Activated T-helper 1 cell treated with Interleukin-2 at 50 U/mL for 16 hours (primary cell): ENCODE results near the gene KRTAP5-3.
"Not testable (repeated sequence)": the region's sequence is repeated elsewhere in the genome, so short reads cannot be mapped to it uniquely, and the experiment has no call there.

ENCODE experiments used
- DNase-seq: peaks from one replicate; pipeline ENCODE4 v3.0.0-alpha.2; 2020; ENCODE audit warnings: low read depth

Gene KRTAP5-3, protein sequence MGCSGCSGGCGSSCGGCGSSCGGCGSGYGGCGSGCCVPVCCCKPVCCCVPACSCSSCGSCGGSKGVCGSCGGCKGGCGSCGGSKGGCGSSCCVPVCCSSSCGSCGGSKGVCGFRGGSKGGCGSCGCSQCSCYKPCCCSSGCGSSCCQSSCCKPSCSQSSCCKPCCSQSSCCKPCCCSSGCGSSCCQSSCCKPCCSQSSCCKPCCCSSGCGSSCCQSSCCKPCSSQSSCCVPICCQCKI

DNA sequence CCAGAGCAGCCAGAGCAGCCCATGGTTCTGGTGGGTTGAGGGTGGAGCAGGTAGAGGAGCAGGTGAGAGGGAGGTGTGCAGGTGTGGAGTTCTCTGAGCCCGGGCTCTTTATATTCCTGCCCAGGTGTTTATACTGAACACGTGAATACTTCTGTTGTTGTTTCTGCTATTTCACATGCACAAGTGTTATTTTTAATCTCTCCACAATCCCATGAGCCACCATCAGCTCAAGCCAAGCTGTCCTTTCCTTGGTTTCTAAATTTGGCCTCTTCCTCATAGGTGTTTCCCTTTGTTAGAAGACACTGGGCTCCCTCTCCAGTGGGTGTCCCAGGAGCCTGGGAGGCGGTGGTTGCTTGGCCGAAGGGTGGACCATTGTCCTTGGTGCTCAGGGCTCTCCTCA lies at the start of gene KRTAP5-3:
TSS of gene KRTAP5-3 (minus strand) at position 101 of the 400 bp plus-strand sequence. CDS start at position 23, 78 bp downstream.
- DNase-seq: no peak

DNA sequence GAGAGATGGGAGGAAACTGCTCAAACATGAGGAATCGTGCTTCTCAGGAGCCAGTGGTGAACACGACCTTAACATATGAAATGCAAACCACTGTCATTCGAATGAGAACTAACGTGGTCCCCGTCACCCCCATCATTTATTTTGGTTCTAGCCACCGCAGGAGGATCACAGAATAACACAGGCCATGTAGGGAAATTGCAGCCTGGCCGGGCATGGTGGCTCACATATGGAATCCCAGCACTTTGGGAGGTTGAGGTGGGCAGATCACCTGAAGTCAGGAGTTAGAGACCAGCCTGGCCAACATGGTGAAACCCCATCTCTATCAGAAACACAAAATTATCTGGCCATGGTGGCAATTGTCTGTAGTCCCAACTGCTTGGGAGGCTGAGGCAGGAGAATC lies 48.4 kb upstream of the KRTAP5-3 start:
- DNase-seq: no peak

DNA sequence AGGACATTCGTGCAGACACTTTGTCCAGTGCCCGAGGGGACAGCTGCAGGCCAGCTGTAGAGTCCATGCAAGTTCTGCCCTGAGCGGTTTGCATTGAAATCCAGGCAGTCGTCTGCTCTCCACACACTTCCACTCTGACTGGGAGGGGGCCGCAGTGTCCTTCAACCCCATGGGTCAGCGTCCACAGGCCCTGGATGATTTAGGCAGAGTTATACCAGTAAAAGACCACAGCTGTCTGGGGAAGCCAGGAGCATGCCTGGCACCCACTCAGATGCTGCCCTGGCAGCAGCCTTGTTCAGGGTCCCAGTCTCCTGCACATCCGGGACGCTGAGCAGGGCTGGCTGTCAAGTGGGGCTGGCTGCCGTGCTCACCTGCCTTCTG lies 47.8 kb upstream of the KRTAP5-3 start:
- DNase-seq: no peak

DNA sequence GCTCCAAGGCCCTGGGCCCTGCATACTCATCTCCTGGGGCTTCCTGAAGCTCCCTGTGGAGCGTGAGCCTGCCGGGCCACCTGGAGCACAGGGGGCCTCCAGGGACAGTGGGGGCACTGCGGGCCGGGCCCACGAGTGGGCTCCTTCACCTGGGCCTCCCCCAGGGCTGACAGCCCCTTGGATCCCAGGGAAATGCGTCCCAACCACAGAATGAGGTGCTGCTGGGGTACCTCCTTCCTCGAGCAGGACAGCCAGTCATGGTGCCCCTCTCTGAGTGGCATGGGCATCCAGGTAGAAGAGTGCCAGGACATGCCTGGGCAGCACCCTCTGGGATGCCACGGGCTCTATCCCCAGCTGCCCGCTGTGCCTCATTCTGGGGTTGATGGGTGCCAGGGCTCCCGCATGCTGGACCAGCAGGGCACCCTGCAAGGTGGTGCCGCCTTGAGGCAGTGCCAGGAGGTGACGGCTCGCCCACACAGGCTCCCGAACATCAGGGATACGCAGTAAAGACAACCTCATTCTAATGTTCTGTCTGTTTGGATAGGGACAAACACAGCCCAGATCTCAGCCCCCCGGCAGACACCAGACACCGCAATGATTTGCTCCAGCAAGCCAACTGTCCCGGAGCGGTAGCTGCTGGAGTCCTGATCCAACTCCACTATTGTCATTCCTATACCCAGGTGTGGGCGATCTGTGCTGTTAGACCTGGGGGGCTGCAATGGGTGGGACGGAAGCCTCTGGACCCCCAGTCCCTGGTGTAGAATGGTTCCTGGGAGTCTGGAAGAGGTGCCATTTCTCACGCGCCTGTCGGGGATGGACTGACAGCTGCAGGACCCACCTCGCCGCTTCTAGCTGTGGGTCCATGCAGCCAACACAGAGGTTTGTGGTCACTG lies 47.2 kb upstream of the KRTAP5-3 start:
- no peak for DNase-seq

DNA sequence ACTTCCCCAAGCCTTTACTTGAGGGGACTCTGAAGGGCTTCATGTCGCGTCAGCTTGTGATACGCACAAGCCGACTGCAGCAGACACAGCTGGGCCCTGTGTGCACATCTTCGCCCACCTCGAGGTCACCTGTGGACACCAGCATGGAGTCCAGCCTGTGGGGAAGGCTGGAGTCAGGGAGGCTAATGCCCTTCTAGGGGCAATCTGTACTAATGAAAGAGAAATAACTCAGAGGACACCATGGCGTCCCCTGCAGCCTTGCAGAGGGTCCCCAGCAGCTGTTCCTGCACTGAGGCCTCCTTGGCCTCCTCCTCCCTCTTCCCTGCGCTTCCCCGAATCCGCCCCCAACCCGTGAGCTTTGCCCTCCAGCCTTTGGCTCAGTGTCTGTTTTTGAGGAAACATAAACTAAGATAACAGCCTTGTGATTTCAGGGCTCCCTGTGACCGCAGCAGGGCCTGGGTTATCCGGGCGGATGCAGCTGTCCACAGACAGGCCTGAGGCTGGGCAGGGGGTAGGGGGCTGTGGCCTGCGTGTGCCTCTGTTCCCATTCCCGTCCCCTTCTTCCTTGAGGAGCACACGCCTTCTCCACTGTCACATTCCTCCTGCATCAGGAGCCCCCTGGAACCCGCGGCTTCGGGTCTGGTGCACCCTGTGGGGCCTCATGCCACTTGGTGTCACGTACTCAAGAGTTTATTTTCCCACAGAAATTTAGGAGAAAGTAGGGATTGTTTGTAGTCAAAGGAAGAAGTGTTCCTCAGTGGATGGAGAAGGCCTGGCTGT lies 46.3 kb upstream of the KRTAP5-3 start:
- DNase-seq: no peak

DNA sequence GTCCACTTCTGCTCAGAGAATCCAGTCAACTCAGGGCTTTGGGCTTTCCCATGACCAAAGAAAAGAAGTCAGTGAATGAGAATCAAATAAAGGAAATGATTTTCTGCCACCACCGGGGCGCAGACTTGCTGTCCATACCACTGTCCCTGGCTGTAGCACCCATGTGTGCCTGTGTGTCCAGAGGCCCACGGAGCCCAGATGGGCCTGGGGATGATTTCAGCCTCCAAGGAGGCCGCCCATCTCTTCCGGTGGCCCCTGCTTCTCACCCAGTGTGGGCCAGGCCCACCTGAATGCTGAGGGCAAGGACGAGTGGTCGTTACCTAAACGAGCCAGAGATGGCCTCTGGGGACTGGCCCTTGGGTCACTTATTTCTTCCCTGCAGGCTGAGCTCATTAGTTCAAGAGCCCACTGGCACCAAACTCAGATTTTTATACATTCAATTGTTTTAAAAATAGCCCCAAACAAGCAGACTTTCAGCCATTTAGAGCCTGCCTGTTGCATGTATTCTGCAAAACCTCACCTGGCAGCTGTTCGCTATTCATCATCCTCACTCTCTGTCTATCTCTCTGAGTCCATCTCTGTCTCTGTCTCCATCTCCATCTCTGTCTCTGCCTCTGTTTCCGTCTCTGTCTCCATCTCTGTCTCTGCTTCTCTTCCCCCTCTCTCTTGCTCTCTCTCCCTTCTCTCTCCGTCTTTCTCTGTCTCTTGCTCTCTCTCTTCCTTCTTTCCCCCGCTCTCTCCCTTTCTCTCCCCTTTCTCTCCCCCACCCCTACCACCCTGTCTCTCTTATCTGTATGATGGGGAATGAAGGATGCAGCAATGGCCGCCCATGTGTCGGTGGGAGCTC lies 45.5 kb upstream of the KRTAP5-3 start:
- no peak for DNase-seq

DNA sequence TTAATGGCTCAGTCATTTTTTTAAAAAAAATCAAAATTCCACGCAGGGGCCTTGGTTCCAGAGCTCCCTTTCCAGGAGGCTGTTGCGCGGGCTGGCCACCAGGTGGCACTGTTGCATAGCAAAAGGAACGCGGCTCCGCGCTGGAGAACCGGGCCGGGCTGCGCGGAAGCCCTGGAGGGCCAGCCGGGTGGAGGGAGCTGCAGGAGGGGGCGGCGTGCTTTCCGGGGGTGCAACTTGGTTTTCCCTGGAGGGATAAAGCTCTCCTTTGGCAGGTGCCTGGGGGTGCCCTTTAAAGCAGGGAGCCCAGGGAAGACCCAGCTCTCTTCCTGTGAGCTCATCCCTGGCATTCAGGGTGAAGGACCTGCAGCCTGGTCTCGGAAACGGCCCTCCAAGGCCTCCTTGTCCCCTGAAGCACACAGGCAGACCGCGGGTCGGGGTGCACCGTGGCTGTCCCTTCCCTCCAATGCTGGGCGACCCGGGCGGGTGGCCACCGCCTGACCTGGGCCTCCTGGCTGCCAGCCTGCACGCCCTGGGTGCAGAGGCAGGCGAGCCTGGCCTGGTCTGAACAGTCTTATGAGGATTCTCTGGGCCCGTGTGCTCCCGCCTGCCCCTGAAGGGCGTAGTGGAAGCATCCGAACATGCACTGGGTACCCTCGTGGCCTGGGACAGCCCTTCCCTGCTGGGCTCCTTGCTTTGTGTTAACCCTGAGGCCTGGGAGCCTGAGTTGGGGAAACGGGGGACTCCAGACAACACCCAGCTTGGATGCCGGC lies 44.7 kb upstream of the KRTAP5-3 start:
- peak; percentile 61 for DNase-seq

DNA sequence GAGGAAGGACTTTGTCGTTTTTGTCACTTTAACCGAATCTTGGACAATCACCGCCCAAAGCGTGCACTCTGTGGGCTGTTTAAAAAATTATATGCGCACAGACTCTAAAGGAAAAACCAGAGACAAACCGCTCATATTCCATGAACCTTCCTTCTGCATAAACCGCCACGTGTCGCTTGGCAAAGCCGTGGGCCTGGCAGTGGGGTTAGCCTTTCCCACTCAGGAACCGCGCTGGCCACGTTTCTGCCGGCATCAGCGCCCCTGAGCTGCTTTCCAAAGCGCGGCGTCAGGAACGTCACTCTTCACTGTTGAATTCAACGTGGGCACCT lies 44.1 kb upstream of the KRTAP5-3 start:
- DNase-seq: no peak

DNA sequence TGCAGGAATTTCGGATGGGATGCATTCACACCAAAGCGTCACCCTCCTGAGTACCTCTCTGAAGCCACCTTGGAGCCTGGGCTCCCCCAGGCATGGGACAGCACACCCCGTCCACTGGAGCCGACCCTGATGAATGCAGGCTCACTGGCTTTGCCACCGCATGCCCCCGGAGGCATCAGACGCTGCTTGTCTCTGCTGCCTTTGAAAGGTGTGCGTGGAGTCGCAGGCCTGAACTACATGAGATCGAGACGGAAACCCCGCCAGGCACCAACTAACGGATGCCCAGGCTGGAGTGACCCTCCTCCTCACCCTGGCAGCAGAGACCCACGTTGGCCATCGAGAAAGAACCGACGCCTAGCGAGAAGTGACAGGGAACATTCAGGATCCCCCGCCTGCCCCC lies 43.8 kb upstream of the KRTAP5-3 start:
- DNase-seq: no peak

DNA sequence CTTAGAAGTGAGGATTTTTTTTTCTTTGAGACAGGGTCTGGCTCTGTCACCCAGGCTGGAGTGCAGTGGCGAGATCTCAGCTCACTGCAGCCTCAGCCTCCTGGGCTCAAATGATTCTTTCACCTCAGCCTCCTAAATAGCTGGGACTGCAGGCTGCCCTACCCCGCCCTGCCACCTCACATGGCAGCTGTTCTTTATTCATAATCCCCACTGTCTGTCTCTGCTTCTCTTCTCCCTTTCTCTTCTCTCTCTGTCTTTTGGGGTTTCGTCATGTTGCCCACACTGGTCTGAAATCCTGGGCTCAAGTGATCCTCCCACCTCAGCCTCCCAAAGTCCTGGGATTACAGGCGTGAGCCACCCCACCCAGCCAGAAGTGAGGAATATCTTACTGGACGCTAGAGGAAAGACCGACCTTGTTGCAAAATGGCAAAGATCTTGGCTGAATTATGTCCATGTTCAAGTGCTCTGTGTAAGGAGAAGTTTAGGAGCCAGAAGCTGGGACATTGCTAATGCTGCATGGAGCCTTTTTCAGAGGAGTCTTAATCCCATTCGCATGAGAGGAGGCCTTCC lies 43.2 kb upstream of the KRTAP5-3 start:
- DNase-seq: no peak

DNA sequence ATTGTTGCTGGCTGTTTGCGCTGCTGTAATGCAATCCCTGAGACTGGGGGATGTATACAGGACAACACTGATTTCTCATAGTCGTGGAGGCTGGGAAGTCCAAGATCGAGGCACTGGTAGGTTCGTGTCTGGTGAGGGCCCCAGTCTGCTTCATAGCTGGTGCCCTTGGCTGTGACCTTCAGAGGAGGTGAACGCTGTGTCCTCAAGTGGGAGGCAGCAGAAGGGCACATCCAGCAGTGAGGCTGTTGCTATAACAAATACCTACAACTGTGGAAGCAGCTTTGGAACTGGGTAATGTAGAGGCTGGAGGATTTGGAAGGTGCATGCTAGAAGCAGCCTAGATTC lies 42.6 kb upstream of the KRTAP5-3 start:
- no peak for DNase-seq

DNA sequence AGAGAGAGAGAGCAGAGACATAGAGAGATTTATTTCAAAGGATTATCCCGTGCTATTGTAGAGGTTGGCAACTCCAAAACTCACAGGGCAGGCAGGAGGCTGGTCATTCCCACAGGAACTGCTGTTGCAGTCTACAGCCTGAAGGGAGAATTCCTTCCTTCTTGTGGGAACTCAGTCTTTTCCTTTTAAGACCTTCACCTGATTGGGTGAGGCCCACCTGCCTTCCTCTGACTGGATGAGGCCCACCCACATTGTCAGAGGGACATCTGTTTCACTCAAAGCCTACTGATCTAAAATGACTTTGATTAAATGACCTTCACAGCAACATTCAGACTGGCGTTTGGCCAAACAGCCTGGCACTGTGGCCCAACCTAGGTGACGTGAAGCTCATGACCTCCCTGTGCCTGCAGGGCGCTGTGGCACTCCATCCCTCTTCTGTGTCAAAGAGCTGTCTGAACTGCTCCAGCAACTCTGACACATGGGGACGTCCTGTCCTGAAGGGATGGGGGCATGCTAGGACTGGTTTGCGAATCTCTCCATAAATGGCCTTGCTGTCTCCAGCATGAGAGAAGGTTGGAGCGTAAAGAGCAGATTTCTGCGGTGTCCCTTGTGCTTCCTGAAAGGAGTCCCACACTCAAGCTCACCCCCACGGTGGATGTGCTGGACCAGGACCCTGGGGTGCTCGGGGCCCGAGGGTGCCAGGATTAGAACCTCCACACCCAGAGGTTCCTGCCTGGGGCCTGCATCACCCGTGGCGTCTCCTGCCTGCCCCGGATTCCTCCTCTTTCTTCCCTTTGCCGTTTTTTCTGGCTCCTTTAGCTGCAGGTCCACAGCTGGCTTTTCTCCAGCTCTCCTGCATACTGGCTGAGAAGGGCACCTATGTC lies 42.0 kb upstream of the KRTAP5-3 start:
- DNase-seq: no peak

DNA sequence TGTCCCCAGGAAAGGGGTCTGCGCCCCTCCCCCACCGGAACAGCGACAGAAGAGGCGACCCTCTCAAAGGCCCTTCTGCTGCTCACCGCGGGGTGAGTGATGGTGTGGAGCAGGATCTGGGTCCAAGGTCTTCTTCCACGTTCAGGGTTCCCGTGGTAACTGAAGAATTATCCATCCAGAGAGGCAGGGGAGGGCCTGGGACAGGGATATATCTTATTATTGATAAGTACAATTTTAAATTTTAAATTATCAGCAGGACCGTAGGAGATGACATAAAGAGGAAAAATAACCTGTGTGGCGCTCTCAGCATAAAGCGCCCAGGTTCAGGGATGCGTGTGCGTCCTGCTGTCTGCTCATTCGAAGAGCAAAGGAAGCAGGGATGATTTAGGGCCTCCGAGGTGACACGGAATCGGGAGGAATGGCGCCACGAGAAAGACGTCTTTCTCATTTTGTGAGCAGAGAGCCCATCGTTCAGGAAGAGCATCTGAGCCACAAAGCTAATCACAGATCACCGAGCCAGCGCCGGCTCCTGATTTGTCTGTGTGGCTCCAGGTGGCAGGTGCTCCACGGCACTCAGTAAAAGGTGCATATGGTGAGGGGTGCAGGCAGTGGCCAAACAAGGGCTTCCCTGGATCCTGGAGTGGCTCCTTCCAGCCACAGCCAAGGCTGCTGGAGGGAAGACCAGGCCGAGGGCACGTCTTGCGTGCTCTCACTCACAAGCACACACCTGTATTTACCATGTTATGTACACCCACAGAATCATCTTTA lies 40.6 kb upstream of the KRTAP5-3 start:
- DNase-seq: no peak

DNA sequence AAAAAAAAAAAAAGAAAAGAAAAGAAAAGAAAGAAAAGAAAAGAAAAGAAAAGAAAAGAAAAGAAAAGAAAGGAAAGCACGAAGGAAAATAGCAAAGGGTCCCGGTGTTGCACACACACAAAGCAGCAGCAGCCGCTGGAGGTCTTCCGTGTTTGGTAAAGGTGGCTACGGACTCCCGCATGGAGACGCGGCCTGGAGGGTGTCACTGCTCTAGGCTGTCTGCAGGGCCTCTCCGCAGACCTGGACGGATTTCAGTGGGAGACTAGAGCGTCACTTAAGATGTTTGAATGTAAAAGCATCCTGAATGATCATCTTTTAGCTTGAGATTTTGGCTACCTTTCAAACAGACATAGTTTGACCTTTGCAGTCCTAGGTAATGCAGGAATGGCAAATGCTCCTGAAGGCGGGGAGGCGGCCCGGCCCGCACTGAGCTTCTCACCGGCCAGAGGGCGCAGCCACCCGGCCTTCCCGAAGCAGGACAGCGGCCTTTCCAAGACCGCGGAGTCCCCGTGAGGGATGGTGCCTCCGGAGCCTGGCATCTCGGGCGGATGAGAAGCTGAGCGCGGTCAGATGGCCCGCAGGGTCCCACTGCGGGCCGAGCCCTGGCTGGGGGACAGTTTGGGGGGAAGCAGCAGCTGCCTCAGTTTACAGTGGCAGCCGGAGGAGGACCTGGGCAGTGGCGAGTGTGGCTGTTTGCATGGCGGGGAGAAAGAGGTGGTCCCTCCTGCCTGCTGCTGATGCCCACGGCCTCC lies 39.8 kb upstream of the KRTAP5-3 start:
- DNase-seq: no peak

DNA sequence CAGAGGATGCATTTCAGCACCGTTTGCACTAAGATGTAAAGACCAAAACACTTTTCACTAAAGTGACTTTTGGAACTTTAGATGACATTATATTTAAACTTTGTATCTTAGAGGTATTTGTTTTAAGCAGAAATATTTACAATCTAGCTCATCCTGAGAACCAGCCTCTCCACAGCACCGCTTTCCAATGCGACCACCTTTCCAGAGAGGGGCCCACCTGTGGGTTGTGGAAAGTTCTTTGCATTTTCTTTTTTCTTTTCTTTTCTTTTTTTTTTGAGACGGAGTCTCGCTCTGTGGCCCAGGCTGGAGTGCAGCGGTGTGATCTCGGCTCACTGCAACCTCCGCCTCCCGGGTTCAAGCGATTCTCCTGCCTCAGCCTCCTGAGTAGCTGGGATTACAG lies 38.3 kb upstream of the KRTAP5-3 start:
- DNase-seq: not testable (repeated sequence)

DNA sequence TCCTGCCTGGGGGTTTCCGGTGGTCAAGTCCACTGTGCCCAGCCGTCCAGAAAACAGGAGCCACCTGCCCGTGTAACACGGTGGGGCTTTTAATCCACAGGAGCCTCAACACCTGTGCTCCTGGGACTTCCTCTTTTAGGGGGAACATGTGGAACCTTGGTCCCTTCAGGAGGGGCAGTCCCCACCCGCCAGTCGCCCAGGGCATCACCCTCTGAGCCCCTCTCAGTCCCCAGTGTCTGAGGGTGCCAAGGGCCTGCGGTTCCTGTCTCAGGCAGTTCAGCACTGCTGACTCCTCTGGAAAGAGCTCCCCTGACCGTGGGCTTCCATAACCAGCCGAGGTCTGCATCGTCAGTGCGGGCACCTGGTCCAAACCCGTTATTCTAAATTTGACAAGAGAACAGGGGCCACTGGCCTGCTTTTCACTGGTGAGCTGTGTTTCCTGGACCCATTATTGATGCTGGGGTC lies 37.1 kb upstream of the KRTAP5-3 start:
- DNase-seq: no peak

DNA sequence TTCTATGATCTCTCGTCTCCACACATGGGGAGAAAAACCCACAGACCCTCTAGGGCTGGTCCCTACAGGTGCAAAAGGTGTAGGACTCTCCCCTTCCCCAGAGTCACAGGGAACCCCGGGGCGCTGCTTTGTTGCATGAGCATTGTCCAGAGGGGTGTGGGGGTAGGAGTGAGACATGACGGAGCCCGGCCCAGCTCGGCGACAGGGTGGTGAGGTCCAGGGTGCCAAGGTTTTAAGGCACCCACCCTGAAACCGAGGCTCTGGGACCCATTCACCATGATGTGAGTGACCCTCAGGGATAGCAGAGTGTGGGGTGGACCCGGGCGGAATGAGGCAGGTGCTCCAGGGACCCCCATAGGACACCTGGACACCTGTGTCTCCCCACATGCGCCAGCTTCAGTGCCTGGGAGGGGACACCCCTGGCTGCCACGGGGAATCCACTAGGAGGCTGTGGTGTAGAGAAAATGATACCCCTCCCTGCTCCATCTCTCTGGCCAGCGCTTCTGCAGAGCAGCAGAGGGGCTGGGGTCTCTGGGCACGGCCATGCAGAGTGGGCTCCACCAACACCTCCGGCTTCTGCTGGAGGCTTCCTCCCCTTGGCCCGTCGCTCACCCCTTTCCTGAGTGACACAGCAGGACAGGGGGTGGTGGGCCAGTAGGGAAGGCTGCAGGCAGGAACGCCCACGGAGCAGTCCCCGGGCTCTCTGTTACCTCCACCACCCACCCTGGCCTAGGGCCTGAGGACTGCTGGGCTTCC lies 36.5 kb upstream of the KRTAP5-3 start:
- no peak for DNase-seq
